Measurements from ENCODE around the gene SDCBP2. TPM values are rescaled to one million over a fixed set of nuclear protein-coding genes. Genes with fewer than 3 reads are reported as not detected.

Gene SDCBP2
- total and polyA plus RNA-seq, 2 of the 4 experiments (the other 2 are of a cell fraction) = 0.54 to 1.3 TPM

GRCh38 chr20:1319462-1319861, 9.5 kb downstream of the SDCBP2 start:
- H3K4me1 ChIP-seq (ENCODE audit: control insufficient read depth, insufficient read depth, low read length) = peaks cover 25% of the 10 kb centered on the region
- no TSS peak for BruUV-seq (replicated peaks)
- H2AK5ac ChIP-seq (ENCODE audit: low read depth, low read length) = peak overlapping the region; percentile 72
- H3K18ac ChIP-seq (ENCODE audit: low read depth, low read length) = peak overlapping the region; percentile 59
- intact Hi-C loops (cut with micrococcal nuclease) (no loop called here), in situ Hi-C loops (cut with MboI; ENCODE audit: low sequenced_read_pairs) (no loop called here), dilution Hi-C loops (cut with HindIII; ENCODE audit: low sequenced_read_pairs, unreplicated experiment) (no loop called here)
- H3K27me3 ChIP-seq (ENCODE audit: control insufficient read depth, insufficient read depth, low read length) = no peaks in the 10 kb centered on the region
- no peak overlapping the region; the same call in 1 of the 2 replicates for H3K23ac ChIP-seq (ENCODE audit: low read depth, low read length)
- H2BK120ac ChIP-seq (ENCODE audit: low read depth, low read length) = no peak overlapping the region
- H2BK5ac ChIP-seq (ENCODE audit: low read depth, low read length, poor library complexity, severe bottlenecking) = peak overlapping the region; percentile 17
- H4K20me1 ChIP-seq (ENCODE audit: insufficient read depth, low read length) = no peaks in the 10 kb centered on the region
- no peak overlapping the region for H3K56ac ChIP-seq (ENCODE audit: extremely low read depth, insufficient read depth, low read length)
- peak overlapping the region; percentile 43 for H2AFZ ChIP-seq (replicated peaks; ENCODE audit: low read length, poor library complexity)
- ATAC-seq (ENCODE audit: low read depth) = no peak
- CTCF ChIA-PET = interaction anchor here (1.6 kb wide), 1 partner anchor 117 kb away, joined by 5 read pairs; no protein-coding TSS in a partner anchor
- no peak overlapping the region for H4K8ac ChIP-seq (ENCODE audit: low read depth in 2 of 2, low read length in 2 of 2)
- no peak for DNase-seq
- peaks cover 17% of the 10 kb centered on the region for H3K9me1 ChIP-seq (ENCODE audit: insufficient read depth, low read length)
- H3K9me3 ChIP-seq (ENCODE audit: control insufficient read depth, insufficient read depth, low read length) = no peaks in the 10 kb centered on the region
- H3K79me1 ChIP-seq (ENCODE audit: low read depth in 1 of 2, low read length in 2 of 2) = peaks cover 0 to 16% of the 10 kb centered on the region in 2 experiments; a peak in 2 of 4 replicates
- H2BK15ac ChIP-seq (ENCODE audit: low read depth, low read length) = peak overlapping the region; percentile 3; the same call in 1 of the 3 replicates
- H2BK20ac ChIP-seq (ENCODE audit: low read depth, low read length) = peak overlapping the region; percentile 34; the same call in 1 of the 2 replicates
- no peaks in the 10 kb centered on the region for H3K36me3 ChIP-seq (ENCODE audit: control insufficient read depth, insufficient read depth, low read length)
- peak overlapping the region; percentile 43 for H2AK9ac ChIP-seq (replicated peaks; ENCODE audit: low read depth, low read length, poor library complexity)
- peak overlapping the region; percentile 39 for H3K4ac ChIP-seq (ENCODE audit: low read depth, low read length)
- peak overlapping the region; percentile 24; the same call in 1 of the 2 replicates for H3K14ac ChIP-seq (replicated peaks; ENCODE audit: low read depth, low read length)
- peak overlapping the region; percentile 40; the same call in 1 of the 2 replicates for H4K5ac ChIP-seq (ENCODE audit: low read depth, low read length)
- no peak overlapping the region for H3K4me3 ChIP-seq (ENCODE audit: insufficient read depth, low read depth, low read length)
- no peak overlapping the region for H3K4me2 ChIP-seq (ENCODE audit: low read depth, low read length)
- POLR2A ChIA-PET (ENCODE audit: unreplicated experiment) = no interaction called here
- no peak overlapping the region for H3K9ac ChIP-seq (ENCODE audit: low read depth, low read length)
- no peak for TF ChIP-seq BHLHE40 (IDR thresholded peaks at IDR 0.05; ENCODE audit: low read depth, low read length)
- no peak for TF ChIP-seq ELK1 (IDR thresholded peaks at IDR 0.05; ENCODE audit: borderline replicate concordance, low read depth, low read length)
- TF ChIP-seq RFX5 (IDR thresholded peaks at IDR 0.05; ENCODE audit: low read depth, low read length) = no peak
- no peak for TF ChIP-seq USF2 (IDR thresholded peaks at IDR 0.05; ENCODE audit: low read depth, low read length)
- no peak for TF ChIP-seq CTCF (conservative IDR thresholded peaks at IDR 0.05; ENCODE audit: low read depth, low read length)
- TF ChIP-seq POLR2A (IDR thresholded peaks at IDR 0.05; ENCODE audit: low read depth, low read length) = no peak
- no peak for TF ChIP-seq NFE2L2 (IDR thresholded peaks at IDR 0.05; ENCODE audit: low read depth, low read length)
- TF ChIP-seq MAFK (IDR thresholded peaks at IDR 0.05; ENCODE audit: low read depth, low read length) = no peak
- no peak for TF ChIP-seq RCOR1 (IDR thresholded peaks at IDR 0.05; ENCODE audit: insufficient replicate concordance, low read length)
- TF ChIP-seq RAD21 (IDR thresholded peaks at IDR 0.05; ENCODE audit: low read length) = no peak
- TF ChIP-seq MAZ (IDR thresholded peaks at IDR 0.05; ENCODE audit: borderline replicate concordance, low read depth, low read length) = no peak
- TF ChIP-seq MXI1 (IDR thresholded peaks at IDR 0.05; ENCODE audit: borderline replicate concordance, low read depth, low read length) = no peak
- no peak for TF ChIP-seq CHD1 (IDR thresholded peaks at IDR 0.05; ENCODE audit: low read depth, low read length)
- TF ChIP-seq SMC3 (IDR thresholded peaks at IDR 0.05; ENCODE audit: low read depth, low read length) = no peak
- no peak for TF ChIP-seq CEBPB (IDR thresholded peaks at IDR 0.05; ENCODE audit: low read depth, low read length)
- no peak for TF ChIP-seq FOS (IDR thresholded peaks at IDR 0.05; ENCODE audit: low read depth, low read length)
- H4K91ac ChIP-seq (ENCODE audit: insufficient read depth, low read depth, low read length) = peak overlapping the region; percentile 57; the same call in 1 of the 2 replicates
- no CpG with 5 or more reads among the region's 4 CpGs for WGBS, 2 experiments (ENCODE audit: extremely low coverage in 2 of 2, insufficient read length in 1 of 2)
- H3K27ac ChIP-seq (ENCODE audit: insufficient read depth, low read length) = peak overlapping the region; percentile 5; the same call in 1 of the 2 replicates

All from IMR-90 (cell line).